GM21360 (cell line): ENCODE results near the gene LRRC8B.
"Not testable (repeated sequence)": the region's sequence is repeated elsewhere in the genome, so short reads cannot be mapped to it uniquely, and the experiment has no call there.

ENCODE experiments used
- ATAC-seq: cut with Tn5 transposase; IDR thresholded peaks from one replicate; pipeline ENCODE4 v1.9.1; 2021; ENCODE audit warnings: mild to moderate bottlenecking, moderate library complexity; ENCODE audit not compliant: unreplicated experiment

Gene LRRC8B

GRCh38 chr1:89578946-89579684 lies 54.5 kb downstream of the LRRC8B start:
- ATAC-seq = no peak

DNA sequence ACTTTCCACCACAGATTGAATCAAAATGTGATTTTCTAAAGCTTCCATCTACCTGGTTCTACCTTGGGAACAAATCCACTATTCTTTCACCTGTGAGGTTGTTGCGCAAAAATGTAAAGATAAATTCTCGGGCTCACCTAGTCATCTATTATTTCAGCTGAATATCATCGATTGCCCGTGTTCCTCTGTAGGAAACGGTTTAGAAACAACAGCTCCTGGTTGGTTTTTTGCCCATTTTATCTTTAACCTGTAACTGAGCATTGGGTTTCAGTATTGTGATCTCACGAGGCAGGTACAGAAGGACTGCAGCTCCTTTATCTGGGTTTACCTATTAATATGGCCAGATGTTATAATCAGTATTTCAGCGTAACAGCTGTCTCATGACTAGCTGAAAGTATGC lies 55.4 kb downstream of the LRRC8B start:
- ATAC-seq = no peak

DNA sequence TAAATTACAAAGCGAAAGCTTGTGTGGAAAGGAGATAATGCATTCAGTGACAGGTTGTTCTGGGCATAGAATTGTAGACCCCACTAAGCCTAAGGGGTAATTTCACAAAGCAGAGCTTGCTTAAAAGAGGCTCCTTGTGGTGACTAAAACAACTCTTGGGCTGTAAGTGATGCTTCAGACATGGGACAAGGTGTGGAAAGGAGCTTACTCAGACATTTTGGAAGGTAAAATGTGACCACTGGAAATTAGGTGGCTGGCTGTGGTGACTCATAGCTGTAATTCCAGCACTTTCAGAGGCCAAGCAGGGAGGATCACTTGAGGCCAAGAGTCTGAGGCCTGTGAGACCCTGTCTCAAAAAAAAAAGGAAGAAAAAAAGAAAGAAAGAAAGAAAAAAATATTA lies 57.2 kb downstream of the LRRC8B start:
- no peak for ATAC-seq

- no peak for ATAC-seq
Measured at GRCh38 chr1:89582571-89582970, 57.9 kb downstream of the LRRC8B start.

DNA sequence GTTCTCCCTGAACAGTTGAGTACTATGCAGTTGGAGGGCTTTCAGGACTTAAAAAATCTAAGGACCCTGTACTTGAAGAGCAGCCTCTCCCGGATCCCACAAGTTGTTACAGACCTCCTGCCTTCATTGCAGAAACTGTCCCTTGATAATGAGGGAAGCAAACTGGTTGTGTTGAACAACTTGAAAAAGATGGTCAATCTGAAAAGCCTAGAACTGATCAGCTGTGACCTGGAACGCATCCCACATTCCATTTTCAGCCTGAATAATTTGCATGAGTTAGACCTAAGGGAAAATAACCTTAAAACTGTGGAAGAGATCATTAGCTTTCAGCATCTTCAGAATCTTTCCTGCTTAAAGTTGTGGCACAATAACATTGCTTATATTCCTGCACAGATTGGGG lies 59.6 kb downstream of the LRRC8B start:
- ATAC-seq = no peak

DNA sequence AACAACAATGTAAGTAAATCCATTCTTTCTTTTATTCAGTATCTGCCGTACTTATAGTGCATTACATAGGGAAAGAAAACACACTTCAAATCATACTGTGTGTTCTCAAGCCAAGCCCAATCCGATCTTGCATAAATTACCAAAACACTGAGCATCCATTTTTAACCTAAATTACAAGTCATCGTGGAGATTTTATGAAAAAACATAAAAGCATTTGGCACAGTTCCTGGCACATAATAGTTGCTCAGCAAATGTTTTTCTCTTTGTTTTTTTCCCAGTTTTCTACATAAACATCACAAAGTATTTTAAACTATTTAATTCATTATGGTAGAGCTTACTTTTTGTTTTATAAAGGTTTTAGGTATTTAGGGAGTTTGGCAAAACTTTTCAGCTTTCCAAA lies 60.2 kb downstream of the LRRC8B start:
- ATAC-seq = no peak

- no peak for ATAC-seq
Measured at GRCh38 chr1:89587729-89588161, 63.1 kb downstream of the LRRC8B start.

DNA sequence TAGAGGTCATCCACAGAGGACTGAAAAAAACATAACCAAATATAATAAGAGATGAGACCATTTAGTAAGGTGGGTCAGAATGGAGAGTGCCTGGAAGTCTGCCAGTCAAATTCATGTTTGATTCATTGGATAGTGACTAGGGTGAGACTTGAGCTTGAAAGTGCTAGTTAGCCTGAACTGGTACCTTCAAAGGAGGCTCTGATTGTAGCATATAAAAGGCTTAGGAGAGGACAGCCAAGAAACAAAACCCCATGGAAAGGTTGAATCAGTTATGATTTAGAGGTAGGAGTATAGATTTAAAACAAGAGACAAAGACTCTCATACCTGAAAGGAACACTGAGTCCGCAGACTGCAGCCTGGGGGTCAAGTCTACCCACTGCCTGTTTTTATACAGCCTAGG lies 63.9 kb downstream of the LRRC8B start:
- no peak for ATAC-seq

DNA sequence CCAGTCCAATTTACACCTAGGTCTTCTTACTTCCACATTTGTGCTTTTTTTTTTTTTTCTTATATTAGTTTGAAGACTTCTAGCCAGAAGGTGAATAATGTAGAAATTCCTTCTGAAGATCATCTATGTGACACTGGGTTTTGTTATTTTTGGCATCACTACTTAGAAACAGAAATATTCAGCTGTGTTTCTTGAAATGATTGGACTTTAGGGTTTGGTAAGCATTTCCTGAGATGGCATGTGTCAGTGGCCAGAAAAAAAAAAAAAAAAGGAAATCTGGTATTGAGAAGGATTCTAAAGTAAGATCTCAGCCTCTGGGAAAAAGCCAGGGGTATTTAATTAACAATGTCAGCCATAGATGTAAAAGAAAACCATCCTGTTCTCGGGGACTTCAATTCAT lies 64.9 kb downstream of the LRRC8B start:
- ATAC-seq = no peak

- ATAC-seq = no peak
Measured at GRCh38 chr1:89590341-89591080, 65.9 kb downstream of the LRRC8B start.

- ATAC-seq = not testable (repeated sequence)
Measured at GRCh38 chr1:89592861-89593302, 68.3 kb downstream of the LRRC8B start.

DNA sequence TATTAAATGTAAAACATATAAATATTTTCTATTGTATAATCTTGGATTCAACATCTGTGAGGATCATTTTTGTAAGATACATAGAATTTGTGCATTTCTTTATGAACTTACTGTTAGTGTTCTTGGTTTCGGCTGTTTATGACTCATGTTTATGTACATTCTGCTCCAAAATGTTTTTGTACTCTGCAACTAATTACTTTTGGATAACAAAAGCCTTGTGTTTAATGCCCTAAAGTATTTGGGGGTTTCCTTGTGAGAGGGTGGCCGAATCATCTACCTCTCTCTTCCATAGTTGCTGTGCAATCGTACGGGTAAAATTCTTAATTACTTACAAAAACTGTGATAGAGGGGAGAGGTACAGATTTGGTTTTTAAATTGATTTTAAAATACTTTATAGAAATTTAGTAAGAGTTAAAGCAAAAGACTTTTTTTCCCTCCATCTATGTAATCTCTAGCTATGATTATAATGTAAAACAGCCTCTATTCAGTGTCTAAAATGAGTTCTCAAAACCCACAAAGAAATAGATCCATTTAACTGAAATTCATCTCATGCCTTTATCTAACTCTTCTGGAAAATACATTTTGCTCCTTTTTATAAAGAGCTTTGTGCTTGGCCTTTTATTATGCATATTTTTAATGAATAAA lies 69.6 kb downstream of the LRRC8B start:
- no peak for ATAC-seq

GRCh38 chr1:89596698-89597097 lies 72.1 kb downstream of the LRRC8B start:
- ATAC-seq = no peak

GRCh38 chr1:89598450-89599331 lies 74.1 kb downstream of the LRRC8B start:
- ATAC-seq = no peak

GRCh38 chr1:89599332-89599630 lies 74.7 kb downstream of the LRRC8B start:
- ATAC-seq = no peak

GRCh38 chr1:89600451-89601224 lies 76.0 kb downstream of the LRRC8B start:
- no peak for ATAC-seq

GRCh38 chr1:89602871-89603404 lies 78.3 kb downstream of the LRRC8B start:
- no peak for ATAC-seq

GRCh38 chr1:89603651-89604413 lies 79.2 kb downstream of the LRRC8B start:
- ATAC-seq = no peak

DNA sequence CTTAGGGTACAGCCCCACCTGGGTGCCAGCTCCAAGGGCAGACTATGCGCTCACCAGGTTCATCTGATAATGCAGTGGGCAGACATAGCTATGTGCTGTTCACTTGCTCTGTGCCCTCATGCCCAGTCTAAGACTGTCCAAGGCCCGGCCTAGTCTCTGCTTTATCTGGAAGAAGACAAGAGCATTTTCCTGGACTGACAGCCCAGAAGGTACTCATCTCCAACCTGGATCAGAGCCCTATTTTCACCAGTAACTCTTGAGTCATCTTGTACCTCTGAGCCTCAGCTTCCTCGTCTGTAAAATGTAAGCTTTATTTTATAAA lies 79.7 kb downstream of the LRRC8B start:
- ATAC-seq = no peak
